Measurements from ENCODE around the gene CYBA. TPM values are rescaled to one million over a fixed set of nuclear protein-coding genes. Genes with fewer than 3 reads are reported as not detected.

Gene CYBA
- total and polyA plus RNA-seq, 2 of the 13 experiments (the other 11 are each of a cell fraction or from before 2014, with no cell fraction given): 196 to 250 TPM

DNA sequence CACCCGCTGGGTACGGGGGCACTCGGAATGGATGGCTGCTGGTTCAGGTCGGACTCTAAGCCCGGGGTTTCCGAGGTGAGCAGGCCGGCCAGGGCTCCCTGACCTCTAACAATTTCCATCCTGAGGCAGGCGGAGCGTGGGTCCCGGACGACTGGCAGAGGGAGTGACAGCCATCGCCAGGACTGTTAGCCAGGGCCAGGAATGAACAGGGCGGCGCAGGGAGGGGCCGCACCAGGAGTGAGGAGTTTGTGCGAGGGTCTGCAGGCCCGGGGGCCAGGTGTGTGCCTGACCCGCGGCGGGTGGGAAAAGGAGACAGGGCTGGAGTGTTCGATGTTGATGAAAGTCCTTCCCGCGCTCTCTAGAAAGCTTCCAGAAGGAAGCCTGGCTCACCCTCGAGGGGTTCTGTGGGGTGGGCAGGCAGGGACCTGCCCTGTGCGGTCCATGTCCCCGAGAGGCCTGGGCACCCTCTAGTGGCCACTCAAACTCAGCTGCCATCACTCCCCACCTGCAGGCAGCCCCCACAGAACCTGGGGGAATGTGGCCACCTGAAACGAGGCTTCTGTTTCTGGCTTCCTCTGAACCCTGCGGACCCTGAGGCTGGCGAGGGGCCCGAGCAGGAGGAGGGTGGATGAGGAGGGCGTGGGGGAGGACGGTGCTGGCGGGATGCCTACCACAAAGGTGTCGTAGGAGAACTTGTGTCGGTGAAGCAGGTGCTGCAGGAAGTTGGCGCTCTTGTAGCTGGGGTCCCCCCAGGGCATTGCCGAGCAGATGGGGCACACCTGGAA lies 47.2 kb upstream of the CYBA start (continued):
- no peak for TF ChIP-seq AFF4 (CRISPR knock-in tag; IDR thresholded peaks at IDR 0.05)
- no peak for TF ChIP-seq HNRNPK (IDR thresholded peaks at IDR 0.05; ENCODE audit: low read depth, low read length, poor library complexity, severe bottlenecking)
- no peak for TF ChIP-seq KLF16 (CRISPR knock-in tag; IDR thresholded peaks at IDR 0.05)
- TF ChIP-seq SALL2 (CRISPR knock-in tag; IDR thresholded peaks at IDR 0.05): no peak
- TF ChIP-seq ZNF773 (CRISPR knock-in tag; IDR thresholded peaks at IDR 0.05; ENCODE audit: borderline replicate concordance): no peak
- TF ChIP-seq, protein P1, sequence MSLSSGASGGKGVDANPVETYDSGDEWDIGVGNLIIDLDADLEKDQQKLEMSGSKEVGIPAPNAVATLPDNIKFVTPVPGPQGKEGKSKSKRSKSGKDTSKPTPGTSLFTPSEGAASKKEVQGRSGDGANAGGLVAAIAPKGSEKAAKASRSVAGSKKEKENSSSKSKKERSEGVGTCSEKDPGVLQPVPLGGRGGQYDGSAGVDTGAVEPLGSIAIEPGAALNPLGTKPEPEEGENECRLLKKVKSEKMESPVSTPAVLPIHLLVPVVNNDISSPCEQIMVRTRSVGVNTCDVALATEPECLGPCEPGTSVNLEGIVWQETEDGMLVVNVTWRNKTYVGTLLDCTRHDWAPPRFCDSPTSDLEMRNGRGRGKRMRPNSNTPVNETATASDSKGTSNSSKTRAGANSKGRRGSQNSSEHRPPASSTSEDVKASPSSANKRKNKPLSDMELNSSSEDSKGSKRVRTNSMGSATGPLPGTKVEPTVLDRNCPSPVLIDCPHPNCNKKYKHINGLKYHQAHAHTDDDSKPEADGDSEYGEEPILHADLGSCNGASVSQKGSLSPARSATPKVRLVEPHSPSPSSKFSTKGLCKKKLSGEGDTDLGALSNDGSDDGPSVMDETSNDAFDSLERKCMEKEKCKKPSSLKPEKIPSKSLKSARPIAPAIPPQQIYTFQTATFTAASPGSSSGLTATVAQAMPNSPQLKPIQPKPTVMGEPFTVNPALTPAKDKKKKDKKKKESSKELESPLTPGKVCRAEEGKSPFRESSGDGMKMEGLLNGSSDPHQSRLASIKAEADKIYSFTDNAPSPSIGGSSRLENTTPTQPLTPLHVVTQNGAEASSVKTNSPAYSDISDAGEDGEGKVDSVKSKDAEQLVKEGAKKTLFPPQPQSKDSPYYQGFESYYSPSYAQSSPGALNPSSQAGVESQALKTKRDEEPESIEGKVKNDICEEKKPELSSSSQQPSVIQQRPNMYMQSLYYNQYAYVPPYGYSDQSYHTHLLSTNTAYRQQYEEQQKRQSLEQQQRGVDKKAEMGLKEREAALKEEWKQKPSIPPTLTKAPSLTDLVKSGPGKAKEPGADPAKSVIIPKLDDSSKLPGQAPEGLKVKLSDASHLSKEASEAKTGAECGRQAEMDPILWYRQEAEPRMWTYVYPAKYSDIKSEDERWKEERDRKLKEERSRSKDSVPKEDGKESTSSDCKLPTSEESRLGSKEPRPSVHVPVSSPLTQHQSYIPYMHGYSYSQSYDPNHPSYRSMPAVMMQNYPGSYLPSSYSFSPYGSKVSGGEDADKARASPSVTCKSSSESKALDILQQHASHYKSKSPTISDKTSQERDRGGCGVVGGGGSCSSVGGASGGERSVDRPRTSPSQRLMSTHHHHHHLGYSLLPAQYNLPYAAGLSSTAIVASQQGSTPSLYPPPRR (CRISPR knock-in tag; IDR thresholded peaks at IDR 0.05; ENCODE audit: borderline replicate concordance): no peak
- peak; percentile 3 for TF ChIP-seq AGO2 (optimal IDR thresholded peaks at IDR 0.05; ENCODE audit: low read depth, low read length)
- no peak for TF ChIP-seq BRD4 (CRISPR knock-in tag; IDR thresholded peaks at IDR 0.05)
- peak; percentile 82 for TF ChIP-seq XRCC5 (optimal IDR thresholded peaks at IDR 0.05; ENCODE audit: low read length)
- TF ChIP-seq, protein P2, sequence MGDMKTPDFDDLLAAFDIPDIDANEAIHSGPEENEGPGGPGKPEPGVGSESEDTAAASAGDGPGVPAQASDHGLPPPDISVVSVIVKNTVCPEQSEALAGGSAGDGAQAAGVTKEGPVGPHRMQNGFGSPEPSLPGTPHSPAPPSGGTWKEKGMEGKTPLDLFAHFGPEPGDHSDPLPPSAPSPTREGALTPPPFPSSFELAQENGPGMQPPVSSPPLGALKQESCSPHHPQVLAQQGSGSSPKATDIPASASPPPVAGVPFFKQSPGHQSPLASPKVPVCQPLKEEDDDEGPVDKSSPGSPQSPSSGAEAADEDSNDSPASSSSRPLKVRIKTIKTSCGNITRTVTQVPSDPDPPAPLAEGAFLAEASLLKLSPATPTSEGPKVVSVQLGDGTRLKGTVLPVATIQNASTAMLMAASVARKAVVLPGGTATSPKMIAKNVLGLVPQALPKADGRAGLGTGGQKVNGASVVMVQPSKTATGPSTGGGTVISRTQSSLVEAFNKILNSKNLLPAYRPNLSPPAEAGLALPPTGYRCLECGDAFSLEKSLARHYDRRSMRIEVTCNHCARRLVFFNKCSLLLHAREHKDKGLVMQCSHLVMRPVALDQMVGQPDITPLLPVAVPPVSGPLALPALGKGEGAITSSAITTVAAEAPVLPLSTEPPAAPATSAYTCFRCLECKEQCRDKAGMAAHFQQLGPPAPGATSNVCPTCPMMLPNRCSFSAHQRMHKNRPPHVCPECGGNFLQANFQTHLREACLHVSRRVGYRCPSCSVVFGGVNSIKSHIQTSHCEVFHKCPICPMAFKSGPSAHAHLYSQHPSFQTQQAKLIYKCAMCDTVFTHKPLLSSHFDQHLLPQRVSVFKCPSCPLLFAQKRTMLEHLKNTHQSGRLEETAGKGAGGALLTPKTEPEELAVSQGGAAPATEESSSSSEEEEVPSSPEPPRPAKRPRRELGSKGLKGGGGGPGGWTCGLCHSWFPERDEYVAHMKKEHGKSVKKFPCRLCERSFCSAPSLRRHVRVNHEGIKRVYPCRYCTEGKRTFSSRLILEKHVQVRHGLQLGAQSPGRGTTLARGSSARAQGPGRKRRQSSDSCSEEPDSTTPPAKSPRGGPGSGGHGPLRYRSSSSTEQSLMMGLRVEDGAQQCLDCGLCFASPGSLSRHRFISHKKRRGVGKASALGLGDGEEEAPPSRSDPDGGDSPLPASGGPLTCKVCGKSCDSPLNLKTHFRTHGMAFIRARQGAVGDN (CRISPR knock-in tag; IDR thresholded peaks at IDR 0.05): peak; percentile 18; the same call in 1 of the 2 replicates
- no peak for TF ChIP-seq ZMYM3 (CRISPR knock-in tag; IDR thresholded peaks at IDR 0.05)
- no peak for TF ChIP-seq ZNF724P (CRISPR knock-in tag; IDR thresholded peaks at IDR 0.05; ENCODE audit: borderline replicate concordance)
- TF ChIP-seq ZNF556 (CRISPR knock-in tag; IDR thresholded peaks at IDR 0.05; ENCODE audit: borderline replicate concordance): no peak
- TF ChIP-seq MNT (IDR thresholded peaks at IDR 0.05): no peak
